Spinal cord (tissue), 10 donors: ENCODE data around the gene SLC39A2. TPM values are rescaled to one million over a fixed set of nuclear protein-coding genes. Genes with fewer than 3 reads are reported as not detected.
A peak's percentile ranks its signal among the peaks of the same experiment; 100 is the strongest.
"Not testable (repeated sequence)": the region's sequence is repeated elsewhere in the genome, so short reads cannot be mapped to it uniquely, and the experiment has no call there.

Source experiments
- DNase-seq, 6 donors: peaks; one replicate each; pipeline versions ENCODE4 v3.0.0 to v3.0.0-alpha.2; 2013 to 2015; ENCODE audit warnings: low spot score in 6 of 6, low read depth in 4 of 6
- H3K27ac ChIP-seq: one replicate; pipeline ENCODE4 v1.5.1; 2013; ENCODE audit warnings: low read depth, low read length, control low read depth
- H3K27me3 ChIP-seq: one replicate; pipeline ENCODE4 v1.6.1; 2013; ENCODE audit warnings: low read length; ENCODE audit not compliant: control insufficient read depth, insufficient read depth
- H3K36me3 ChIP-seq: one replicate; pipeline ENCODE4 v1.6.1; 2013; ENCODE audit warnings: low read length; ENCODE audit not compliant: control insufficient read depth, insufficient read depth
- H3K4me1 ChIP-seq: one replicate; pipeline ENCODE4 v1.6.1; 2013; ENCODE audit warnings: low read length; ENCODE audit not compliant: control insufficient read depth, insufficient read depth
- H3K4me3 ChIP-seq: one replicate; pipeline ENCODE4 v1.5.1; 2013; ENCODE audit warnings: low read depth, low read length, control low read depth
- H3K9me3 ChIP-seq: one replicate; pipeline ENCODE4 v1.6.1; 2013; ENCODE audit warnings: low read length; ENCODE audit not compliant: control insufficient read depth, insufficient read depth
- WGBS: methylation state at CpG from one replicate; pipeline ENCODE4 v1.1.5; 2013; ENCODE audit warnings: missing lambda C conversion rate; ENCODE audit not compliant: insufficient coverage; 5-methylcytosine and 5-hydroxymethylcytosine counted together
- polyA plus RNA-seq, 2 donors: library from polyadenylated mRNA; unstranded; fragments of 120-200 nt; gene quantifications; one replicate each; pipeline ENCODE4 v1.2.1, GENCODE V29; 2013; ENCODE audit not compliant: insufficient read length in 2 of 2
- total RNA-seq, 2 donors: library from RNA; depleted of rRNA in 1 of 2; stranded (reverse); fragments of 120-200 nt in 1 of 2; fragments of >200 nt in 1 of 2; gene quantifications; one replicate each; pipeline versions ENCODE4 v1.2.3 to v1.2.4, GENCODE V29; 2013 to 2014
- donor health status: healthy.

Gene SLC39A2
- total and polyA plus RNA-seq, 4 donors, result 0.17 to 0.32 TPM; not detected in 2

DNA sequence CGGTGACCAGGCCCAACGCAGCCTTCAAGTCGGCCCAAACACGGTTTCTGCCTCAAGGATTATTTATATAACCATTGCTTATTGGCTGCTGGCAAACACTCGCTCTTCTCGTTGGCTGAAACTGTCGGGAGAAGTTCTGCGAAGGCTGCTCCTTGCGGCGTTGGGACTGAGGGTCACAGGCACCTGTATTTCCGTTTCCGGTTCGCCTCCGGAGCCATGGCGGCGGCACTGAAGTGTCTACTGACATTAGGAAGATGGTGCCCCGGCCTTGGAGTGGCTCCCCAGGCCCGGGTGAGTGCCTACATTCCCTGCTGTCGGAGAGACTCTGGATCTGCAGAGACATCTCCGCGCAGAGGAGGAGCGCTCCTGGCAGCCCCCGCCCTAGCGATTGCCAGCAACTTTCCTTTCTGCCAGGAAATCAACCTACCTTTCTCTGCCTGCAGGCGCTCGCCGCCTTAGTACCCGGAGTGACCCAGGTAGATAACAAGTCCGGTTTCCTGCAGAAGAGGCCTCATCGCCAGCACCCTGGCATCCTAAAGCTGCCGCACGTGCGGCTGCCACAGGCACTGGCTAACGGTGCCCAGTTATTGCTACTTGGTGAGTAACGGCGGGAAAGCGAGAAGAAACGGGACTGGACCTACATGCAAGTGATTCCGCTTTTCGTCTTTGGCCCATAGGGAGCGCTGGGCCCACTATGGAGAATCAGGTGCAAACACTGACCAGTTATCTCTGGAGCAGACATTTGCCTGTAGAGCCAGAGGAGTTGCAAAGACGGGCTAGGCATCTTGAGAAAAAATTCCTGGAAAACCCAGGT is 9.1 kb upstream of the SLC39A2 start, which contains the start of gene METTL17:
Gene METTL17, plus strand, starts transcription at position 194 of the 814 bp plus-strand sequence. Its CDS starts 23 bp downstream, at position 217.
- H3K4me1 ChIP-seq, result peaks cover 9% of the 10 kb centered on the region

DNA sequence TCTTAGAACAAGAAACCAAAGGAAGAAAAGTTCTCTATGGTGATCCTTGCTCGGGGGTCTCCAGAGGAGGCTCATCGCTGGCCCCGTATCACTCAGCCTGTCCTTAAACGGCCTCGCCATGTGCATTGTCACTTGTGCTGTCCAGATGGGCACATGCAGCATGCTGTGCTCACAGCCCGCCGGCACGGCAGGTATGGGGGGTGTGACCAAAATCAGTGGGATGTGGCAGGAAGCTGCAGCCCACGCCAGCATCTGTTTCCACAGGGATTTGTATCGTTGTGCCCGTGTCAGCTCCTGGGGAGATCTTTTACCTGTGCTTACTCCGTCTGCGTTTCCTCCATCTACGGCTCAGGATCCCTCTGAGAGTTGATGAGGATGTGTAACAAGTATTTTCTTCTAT is 2.6 kb upstream of the SLC39A2 start:
- no peaks in the 10 kb centered on the region for H3K9me3 ChIP-seq
- H3K27me3 ChIP-seq, result no peaks in the 10 kb centered on the region
- no peaks in the 10 kb centered on the region for H3K4me1 ChIP-seq
- H3K36me3 ChIP-seq, result peaks cover 29% of the 10 kb centered on the region
- WGBS, result 98% methylated on average over 11 of the region's 14 CpGs
- no peak overlapping the region for H3K4me3 ChIP-seq
- H3K27ac ChIP-seq, result no peak overlapping the region
- no peak for DNase-seq

More for the DNA sequence above, 9.1 kb upstream of the SLC39A2 start, which contains the start of gene METTL17:
- peaks cover 16% of the 10 kb centered on the region for H3K36me3 ChIP-seq
- DNase-seq, result peak; percentile 85 to 99 (median 90)
- WGBS, result under 1% methylated on average over 40 of the region's 42 CpGs
- no peaks in the 10 kb centered on the region for H3K27me3 ChIP-seq
- peak within 1 kb of the TSS; percentile 86 for H3K4me3 ChIP-seq
- H3K9me3 ChIP-seq, result no peaks in the 10 kb centered on the region
- peak within 1 kb of the TSS; percentile 78 for H3K27ac ChIP-seq

DNA sequence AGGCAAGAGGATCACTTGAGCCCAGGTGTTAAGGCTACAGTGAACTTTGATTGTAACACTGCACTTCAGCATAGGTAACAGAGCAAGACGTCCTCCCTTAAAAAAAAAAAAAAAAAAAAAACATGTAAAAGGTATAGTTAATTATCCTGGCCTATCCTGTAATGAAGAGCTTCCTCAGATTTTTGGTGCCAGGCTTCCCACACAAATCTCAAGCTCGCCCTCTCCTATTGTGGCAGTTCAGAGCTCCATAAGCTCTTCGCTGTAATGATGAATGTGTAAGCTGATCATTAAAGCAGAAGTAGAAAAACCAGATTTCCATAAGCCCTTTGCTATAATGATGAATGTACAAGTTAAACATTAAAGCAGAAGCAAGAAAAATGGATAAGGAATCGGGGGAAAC is 2.0 kb upstream of the SLC39A2 start:
- H3K36me3 ChIP-seq, result peaks cover 27% of the 10 kb centered on the region

DNA sequence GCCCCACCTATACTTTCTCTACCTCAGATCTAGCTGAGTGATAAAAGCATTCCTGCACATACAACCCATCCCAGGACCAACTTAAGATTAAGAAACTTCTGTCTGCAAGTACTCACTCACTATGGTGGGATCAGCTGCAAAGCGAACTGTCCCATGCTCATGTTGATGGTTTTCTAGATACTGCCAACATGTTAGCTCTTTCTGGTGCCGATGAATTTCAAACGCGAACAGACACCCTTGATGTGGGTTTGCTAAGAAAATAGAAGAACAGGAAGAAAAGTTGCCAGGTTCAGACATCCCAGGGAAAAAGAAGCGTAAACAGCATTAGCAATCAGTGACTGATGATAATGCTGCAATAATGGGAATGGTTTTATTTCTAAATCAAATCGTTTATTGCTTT is 1.5 kb upstream of the SLC39A2 start:
- no peak for DNase-seq
- peaks cover 25% of the 10 kb centered on the region for H3K36me3 ChIP-seq
- 84% methylated on average over 5 of the region's 6 CpGs for WGBS
- no peaks in the 10 kb centered on the region for H3K27me3 ChIP-seq
- no peak overlapping the region for H3K27ac ChIP-seq
- H3K9me3 ChIP-seq, result no peaks in the 10 kb centered on the region
- no peaks in the 10 kb centered on the region for H3K4me1 ChIP-seq
- no peak overlapping the region for H3K4me3 ChIP-seq

More for the DNA sequence above, 2.0 kb upstream of the SLC39A2 start:
- no peak overlapping the region for H3K27ac ChIP-seq
- no peaks in the 10 kb centered on the region for H3K4me1 ChIP-seq
- H3K4me3 ChIP-seq, result no peak overlapping the region
- no peaks in the 10 kb centered on the region for H3K27me3 ChIP-seq
- no CpG with 5 or more reads among the region's 4 CpGs for WGBS
- no peak for DNase-seq
- no peaks in the 10 kb centered on the region for H3K9me3 ChIP-seq

DNA sequence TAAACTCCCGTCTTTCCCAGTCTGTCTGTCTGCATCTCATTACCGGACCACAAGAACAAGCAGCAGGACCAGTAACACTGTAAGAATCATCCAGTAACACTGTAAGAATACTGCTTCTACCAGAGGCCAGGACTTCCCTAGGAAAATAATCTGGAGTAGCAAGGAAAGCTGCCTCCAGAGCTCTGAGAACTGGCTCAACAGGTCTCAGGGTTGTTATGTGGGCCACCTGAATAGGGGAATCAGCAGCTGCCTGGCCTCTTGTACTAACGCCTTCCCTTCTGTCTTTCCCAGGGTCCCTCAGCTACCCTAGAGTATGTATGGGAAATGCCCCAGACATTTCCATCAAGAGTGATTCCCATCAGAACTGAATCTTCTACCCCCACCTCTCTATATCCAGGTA is 954 bp upstream of the SLC39A2 start:
- Histone ChIP-seq H3K27ac (no peak overlapping the region), H3K4me3 (no peak overlapping the region), H3K4me1 (no peaks in the 10 kb centered on the region), H3K9me3 (no peaks in the 10 kb centered on the region), H3K27me3 (no peaks in the 10 kb centered on the region), H3K36me3 (peaks cover 24% of the 10 kb centered on the region)
- WGBS, result 80% methylated on average over 2 of the region's 3 CpGs
- DNase-seq, result no peak

DNA sequence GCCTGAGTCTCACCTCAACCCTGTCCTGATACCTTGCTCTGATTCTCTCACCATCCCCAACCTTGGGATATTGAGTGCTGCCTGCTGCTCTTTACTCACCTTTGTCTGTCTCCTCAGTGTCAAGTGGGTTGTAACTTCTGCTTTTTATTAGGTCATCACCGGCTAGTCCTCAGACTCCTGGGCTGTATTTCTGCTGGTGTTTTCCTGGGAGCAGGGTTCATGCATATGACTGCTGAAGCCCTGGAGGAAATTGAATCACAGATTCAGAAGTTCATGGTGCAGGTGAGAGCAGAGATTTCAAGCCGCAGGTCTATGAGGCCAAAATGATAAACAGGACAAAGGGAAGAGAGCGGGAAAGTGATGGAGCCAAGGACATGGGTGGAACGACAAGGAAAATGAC is 498 bp downstream of the SLC39A2 start:
- no peak for DNase-seq
- H3K4me3 ChIP-seq, result no peak overlapping the region
- H3K27me3 ChIP-seq, result no peaks in the 10 kb centered on the region
- H3K4me1 ChIP-seq, result no peaks in the 10 kb centered on the region
- no peaks in the 10 kb centered on the region for H3K9me3 ChIP-seq
- WGBS, result 85% methylated on average over 3 of the region's 4 CpGs
- H3K27ac ChIP-seq, result no peak overlapping the region
- H3K36me3 ChIP-seq, result peaks cover 18% of the 10 kb centered on the region

DNA sequence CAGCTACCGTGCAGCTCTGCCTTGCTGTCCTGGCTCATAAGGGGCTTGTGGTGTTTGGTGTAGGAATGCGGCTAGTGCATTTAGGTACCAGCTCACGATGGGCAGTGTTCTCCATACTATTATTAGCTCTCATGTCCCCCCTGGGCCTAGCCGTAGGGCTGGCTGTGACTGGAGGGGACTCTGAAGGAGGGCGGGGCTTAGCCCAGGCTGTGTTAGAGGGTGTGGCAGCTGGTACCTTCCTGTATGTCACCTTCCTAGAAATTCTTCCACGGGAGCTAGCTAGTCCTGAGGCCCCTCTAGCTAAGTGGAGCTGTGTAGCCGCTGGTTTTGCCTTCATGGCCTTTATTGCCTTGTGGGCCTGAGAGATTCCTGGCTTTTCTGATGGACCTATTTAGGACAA is 2.1 kb downstream of the SLC39A2 start:
- H3K27ac ChIP-seq, result no peak overlapping the region
- H3K36me3 ChIP-seq, result peaks cover 9% of the 10 kb centered on the region
- H3K4me3 ChIP-seq, result no peak overlapping the region
- WGBS, result 83% methylated on average over 3 of the region's 7 CpGs
- H3K9me3 ChIP-seq, result no peaks in the 10 kb centered on the region
- no peaks in the 10 kb centered on the region for H3K27me3 ChIP-seq
- DNase-seq, result no peak
- no peaks in the 10 kb centered on the region for H3K4me1 ChIP-seq

DNA sequence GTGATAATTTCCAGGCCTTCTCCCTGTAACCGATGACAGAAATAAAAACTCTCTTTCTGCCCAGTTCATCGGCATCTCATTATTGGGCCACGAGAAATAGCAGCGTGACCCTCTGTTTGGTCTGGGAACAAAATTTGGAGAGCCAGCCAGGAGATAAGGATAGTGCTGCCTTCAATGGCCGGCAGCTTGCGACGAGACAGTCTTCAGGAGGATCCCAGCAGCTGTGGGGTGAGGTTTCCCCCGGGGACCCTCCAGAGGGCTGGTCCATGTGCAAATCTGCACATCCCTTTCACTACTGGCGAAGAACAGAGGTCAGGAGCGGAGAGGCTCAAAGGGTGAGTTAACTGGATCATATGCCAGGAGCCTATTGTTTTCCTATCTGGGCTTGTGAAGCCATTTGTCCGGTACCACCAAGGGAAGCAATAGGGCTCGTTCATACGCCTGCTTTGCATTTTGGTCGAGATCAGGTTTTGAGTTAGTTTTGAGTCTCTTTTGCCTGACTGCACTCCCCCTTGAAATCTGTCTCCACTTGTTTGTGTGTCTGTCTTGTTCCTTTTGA is 4.8 kb downstream of the SLC39A2 start:
- no peaks in the 10 kb centered on the region for H3K9me3 ChIP-seq
- WGBS, result 72% methylated on average over 11 of the region's 14 CpGs

DNA sequence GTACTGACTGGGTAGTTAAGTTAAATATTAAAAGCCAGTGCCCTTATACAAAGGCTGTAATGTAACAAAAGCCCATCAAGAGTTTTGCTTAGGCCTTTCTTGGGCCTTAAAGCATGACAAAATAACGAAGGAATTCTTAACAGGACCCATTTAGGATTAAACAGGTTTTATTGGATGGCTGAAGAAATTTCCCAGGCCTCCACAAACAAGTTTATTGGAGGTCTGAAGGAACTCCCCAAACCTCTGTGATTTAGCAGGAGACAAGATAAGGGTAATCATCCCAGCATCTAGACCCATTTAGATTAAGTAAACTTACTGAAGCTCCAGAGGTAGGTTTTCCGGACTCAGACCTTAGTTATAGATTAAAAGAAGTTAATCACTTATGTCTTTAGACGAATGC is 10.6 kb downstream of the SLC39A2 start:
- H3K36me3 ChIP-seq, DNase-seq, H3K4me1 ChIP-seq, H3K4me3 ChIP-seq, H3K27me3 ChIP-seq, H3K9me3 ChIP-seq, H3K27ac ChIP-seq: not testable (repeated sequence)
- no CpG with 5 or more reads among the region's 3 CpGs for WGBS

More for the DNA sequence above, 4.8 kb downstream of the SLC39A2 start:
- no peak overlapping the region for H3K27ac ChIP-seq
- H3K4me3 ChIP-seq, result no peak overlapping the region
- no peaks in the 10 kb centered on the region for H3K36me3 ChIP-seq
- no peaks in the 10 kb centered on the region for H3K27me3 ChIP-seq
- H3K4me1 ChIP-seq, result no peaks in the 10 kb centered on the region
- DNase-seq, result no peak

DNA sequence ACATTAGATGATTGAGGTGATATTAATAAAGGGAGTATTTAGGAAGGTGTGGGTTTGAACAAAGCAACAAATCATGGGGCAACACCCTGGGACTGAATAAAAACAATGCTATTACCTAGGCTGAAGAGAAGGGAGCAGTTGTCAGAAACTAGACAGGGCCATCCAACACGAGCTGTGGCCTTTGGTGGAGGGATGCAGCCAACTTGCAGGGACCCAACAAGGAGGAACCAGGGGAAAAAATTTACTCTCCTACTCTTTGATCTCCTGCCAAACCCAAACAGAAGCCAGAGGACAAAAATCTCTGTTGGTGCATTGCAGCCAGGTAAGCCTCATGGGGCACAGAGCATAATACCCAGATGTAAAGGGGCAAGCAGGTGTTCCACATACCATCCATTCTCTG is 12.0 kb downstream of the SLC39A2 start:
- no peak overlapping the region for H3K27ac ChIP-seq
- no CpG with 5 or more reads among the region's 1 CpG for WGBS
- no peaks in the 10 kb centered on the region for H3K27me3 ChIP-seq
- H3K36me3 ChIP-seq, result no peaks in the 10 kb centered on the region
- no peaks in the 10 kb centered on the region for H3K9me3 ChIP-seq
- no peaks in the 10 kb centered on the region for H3K4me1 ChIP-seq
- H3K4me3 ChIP-seq, result no peak overlapping the region
- no peak for DNase-seq
